OCI-LY3 (cell line): ENCODE data around the gene PEA15.

Source experiments
- CTCF ChIP-seq: fragments of 200-600, 300-600 bp; sonication (generic); IDR thresholded peaks from 2 replicates; pipeline ENCODE4 v1.5.1; 2014; ENCODE audit warnings: antibody characterized with exemption, low read length, low read depth
- EZH2phosphoT487 ChIP-seq: fragments of 200-600 bp; shearing (Covaris generic); IDR thresholded peaks from 2 replicates; pipeline ENCODE4 v1.6.1; 2018; ENCODE audit warnings: antibody characterized with exemption, mixed run types, low read depth

GRCh38 chr1:160164121-160164520 is 41.1 kb upstream of the PEA15 start:
- TF ChIP-seq CTCF (no peak), EZH2phosphoT487 (no peak)
